ENCODE data around the gene MGLL. TPM values are rescaled to one million over a fixed set of nuclear protein-coding genes. Genes with fewer than 3 reads are reported as not detected.

The MGLL gene
- total RNA-seq, 1 donor from 2014 or later = 27.3 TPM

- Histone ChIP-seq H3K9me3 (ENCODE audit: insufficient read depth, low read depth, low read length) (no peaks in the 10 kb centered on the region), H3K4me3 (ENCODE audit: insufficient read depth, low read depth, low read length) (no peak overlapping the region), H4K20me1 (ENCODE audit: insufficient read depth, low read length) (no peaks in the 10 kb centered on the region), H3K9ac (ENCODE audit: low read length) (no peak overlapping the region), H3K36me3 (ENCODE audit: insufficient read depth, low read length) (no peaks in the 10 kb centered on the region), H3K4me2 (ENCODE audit: low read length) (no peak overlapping the region), H3K27me3 (ENCODE audit: insufficient read depth, low read length) (no peaks in the 10 kb centered on the region), H3K4me1 (ENCODE audit: insufficient read depth, low read length) (peaks cover 46% of the 10 kb centered on the region), H3K27ac (ENCODE audit: low read depth, low read length) (no peak overlapping the region), H3K79me2 (ENCODE audit: insufficient read depth, low read length) (no peaks in the 10 kb centered on the region), H2AFZ (ENCODE audit: low read depth, low read length) (no peak overlapping the region)
- no peak for TF ChIP-seq CTCF (IDR thresholded peaks at IDR 0.05; ENCODE audit: insufficient read depth, low read depth, low read length)
- no peak for TF ChIP-seq EZH2 (IDR thresholded peaks at IDR 0.05; ENCODE audit: insufficient read depth, low read length)
- Mint-ChIP-seq H3K4me3 (ENCODE audit: unreplicated experiment) (no peak overlapping the region), H3K36me3 (ENCODE audit: low read depth, unreplicated experiment) (peaks cover 6% of the 10 kb centered on the region), H3K9me3 (ENCODE audit: unreplicated experiment) (peaks cover 2% of the 10 kb centered on the region), H3K4me1 (ENCODE audit: low read depth, unreplicated experiment) (peaks cover 46% of the 10 kb centered on the region), H3K27ac (ENCODE audit: unreplicated experiment) (no peak overlapping the region), H3K27me3 (ENCODE audit: low read depth, unreplicated experiment) (no peaks in the 10 kb centered on the region)
- FAIRE-seq (no peak), DNase-seq (ENCODE audit: low read depth) (no peak)
These were observed 70.5 kb downstream of the MGLL start for GRCh38 chr3:127751782-127752181.

- no peak overlapping the region for H2AFZ ChIP-seq (ENCODE audit: low read depth, low read length)
- FAIRE-seq (no peak), DNase-seq (ENCODE audit: low read depth) (no peak)
- H3K79me2 ChIP-seq (ENCODE audit: insufficient read depth, low read length) = no peaks in the 10 kb centered on the region
- H3K4me1 ChIP-seq (ENCODE audit: insufficient read depth, low read length) = peaks cover 51% of the 10 kb centered on the region
- TF ChIP-seq CTCF (IDR thresholded peaks at IDR 0.05; ENCODE audit: insufficient read depth, low read depth, low read length) (no peak), EZH2 (IDR thresholded peaks at IDR 0.05; ENCODE audit: insufficient read depth, low read length) (no peak)
- Mint-ChIP-seq H3K27ac (ENCODE audit: unreplicated experiment) (no peak overlapping the region), H3K4me3 (ENCODE audit: unreplicated experiment) (peak overlapping the region; percentile 65), H3K4me1 (ENCODE audit: low read depth, unreplicated experiment) (peaks cover 51% of the 10 kb centered on the region), H3K27me3 (ENCODE audit: low read depth, unreplicated experiment) (no peaks in the 10 kb centered on the region), H3K36me3 (ENCODE audit: low read depth, unreplicated experiment) (peaks cover 6% of the 10 kb centered on the region), H3K9me3 (ENCODE audit: unreplicated experiment) (peaks cover 2% of the 10 kb centered on the region)
- no peaks in the 10 kb centered on the region for H3K9me3 ChIP-seq (ENCODE audit: insufficient read depth, low read depth, low read length)
- peak overlapping the region; percentile 36 for H3K27ac ChIP-seq (ENCODE audit: low read depth, low read length)
- no peaks in the 10 kb centered on the region for H3K27me3 ChIP-seq (ENCODE audit: insufficient read depth, low read length)
- no peaks in the 10 kb centered on the region for H4K20me1 ChIP-seq (ENCODE audit: insufficient read depth, low read length)
- H3K4me3 ChIP-seq (ENCODE audit: insufficient read depth, low read depth, low read length) = no peak overlapping the region
- H3K36me3 ChIP-seq (ENCODE audit: insufficient read depth, low read length) = no peaks in the 10 kb centered on the region
- no peak overlapping the region for H3K9ac ChIP-seq (ENCODE audit: low read length)
- peak overlapping the region; percentile 47 for H3K4me2 ChIP-seq (ENCODE audit: low read length)
These were observed 71.1 kb downstream of the MGLL start for GRCh38 chr3:127751163-127751621.

- peak overlapping the region; percentile 47 for H3K4me2 ChIP-seq (ENCODE audit: low read length)
- H4K20me1 ChIP-seq (ENCODE audit: insufficient read depth, low read length) = no peaks in the 10 kb centered on the region
- H3K9ac ChIP-seq (ENCODE audit: low read length) = peak overlapping the region; percentile 36
- Mint-ChIP-seq H3K9me3 (ENCODE audit: unreplicated experiment) (peaks cover 2% of the 10 kb centered on the region), H3K36me3 (ENCODE audit: low read depth, unreplicated experiment) (peaks cover 6% of the 10 kb centered on the region), H3K27me3 (ENCODE audit: low read depth, unreplicated experiment) (no peaks in the 10 kb centered on the region), H3K27ac (ENCODE audit: unreplicated experiment) (no peak overlapping the region), H3K4me3 (ENCODE audit: unreplicated experiment) (peak overlapping the region; percentile 22), H3K4me1 (ENCODE audit: low read depth, unreplicated experiment) (peaks cover 53% of the 10 kb centered on the region)
- no peaks in the 10 kb centered on the region for H3K27me3 ChIP-seq (ENCODE audit: insufficient read depth, low read length)
- FAIRE-seq (no peak), DNase-seq (ENCODE audit: low read depth) (peak; percentile 77)
- TF ChIP-seq CTCF (IDR thresholded peaks at IDR 0.05; ENCODE audit: insufficient read depth, low read depth, low read length) (no peak), EZH2 (IDR thresholded peaks at IDR 0.05; ENCODE audit: insufficient read depth, low read length) (no peak)
- no peak overlapping the region for H2AFZ ChIP-seq (ENCODE audit: low read depth, low read length)
- no peak overlapping the region for H3K4me3 ChIP-seq (ENCODE audit: insufficient read depth, low read depth, low read length)
- H3K4me1 ChIP-seq (ENCODE audit: insufficient read depth, low read length) = peaks cover 51% of the 10 kb centered on the region
- no peaks in the 10 kb centered on the region for H3K36me3 ChIP-seq (ENCODE audit: insufficient read depth, low read length)
- H3K79me2 ChIP-seq (ENCODE audit: insufficient read depth, low read length) = no peaks in the 10 kb centered on the region
- no peaks in the 10 kb centered on the region for H3K9me3 ChIP-seq (ENCODE audit: insufficient read depth, low read depth, low read length)
- peak overlapping the region; percentile 36 for H3K27ac ChIP-seq (ENCODE audit: low read depth, low read length)
These were observed 71.9 kb downstream of the MGLL start for GRCh38 chr3:127750226-127751031.
